HCT116 (cell line): ENCODE results near the gene TMEM205. TPM values are rescaled to one million over a fixed set of nuclear protein-coding genes. Genes with fewer than 3 reads are reported as not detected.

Experiments used
- ATAC-seq: fragments of 200-7000 bp; cut with Tn5 transposase; 2 replicates; pipeline ENCODE4 v1.9.1; 2020; ENCODE audit warnings: mild to moderate bottlenecking, moderate library complexity
- BruUV-seq: library from RNA; stranded (reverse); fragments of 400-500 nt; replicated peaks from 2 replicates; lab custom pipeline; 2021; lab: Mats Ljungman, UMichigan
- CTCF ChIA-PET: fragments of 300-600 bp; sonication (Branson Sonifier 250); formaldehyde crosslinking; loops from one replicate; lab custom pipeline; 2021; ENCODE audit warnings: antibody characterized with exemption; lab: Charles Lee
- POLR2A ChIA-PET: fragments of 300-600, 350-600 bp; sonication (Branson Sonifier 250); formaldehyde crosslinking; loops from one replicate; lab custom pipeline; 2021; ENCODE audit warnings: antibody characterized with exemption; lab: Charles Lee
- RAD21 ChIA-PET, 2 experiments: fragments of 300-600 bp; sonication (Branson Sonifier 250); formaldehyde crosslinking; loops; one replicate each; lab custom pipeline; 2023; ENCODE audit warnings: low total read pairs in 2 of 2; ENCODE audit not compliant: uncharacterized antibody in 2 of 2, unreplicated experiment in 2 of 2, low non-redundant PET in 1 of 2; lab: Charles Lee
- DNase-seq: peaks from one replicate; pipeline ENCODE4 v3.0.0-alpha.2; 2010; ENCODE audit warnings: low read depth, low spot score
- H2AFZ ChIP-seq: fragments of 200-600 bp; shearing (Covaris generic), sonication (generic); 2 replicates; pipeline ENCODE4 v1.6.1; 2017; ENCODE audit warnings: low read depth, mixed run types, mixed read lengths, antibody characterized with exemption, low read length; ENCODE audit not compliant: poor library complexity, severe bottlenecking
- H3K27ac ChIP-seq: 2 replicates; pipeline ENCODE4 v1.5.1; 2012; ENCODE audit warnings: low read depth, low read length
- H3K27me3 ChIP-seq: fragments of 200-600 bp; sonication (generic); 2 replicates; pipeline ENCODE4 v1.6.1; 2016; ENCODE audit warnings: mixed run types, low read length, mixed read lengths; ENCODE audit not compliant: insufficient read depth
- H3K36me3 ChIP-seq, 2 experiments: fragments of 200-500 bp in 1 of 2; fragments of 200-600 bp in 1 of 2; sonication (Bioruptor generic) in 1 of 2; sonication (generic) in 1 of 2; 2 replicates each; pipeline versions ENCODE4 v1.5.1 to v1.6.1; 2014 to 2016; ENCODE audit warnings: low read length in 2 of 2, inconsistent platforms in 1 of 2, mixed read lengths in 1 of 2, mixed run types in 1 of 2; ENCODE audit not compliant: insufficient read depth in 2 of 2, control insufficient read depth in 1 of 2
- H3K4me1 ChIP-seq, 2 experiments: fragments of 200-600 bp in 1 of 2; sonication (generic) in 1 of 2; 2 replicates each; pipeline versions ENCODE4 v1.5.1 to v1.6.1; 2012 to 2017; ENCODE audit warnings: low read length in 2 of 2, inconsistent platforms in 1 of 2, mild to moderate bottlenecking in 1 of 2, mixed read lengths in 1 of 2, mixed run types in 1 of 2, moderate library complexity in 1 of 2; ENCODE audit not compliant: insufficient read depth in 2 of 2, control insufficient read depth in 1 of 2
- H3K4me2 ChIP-seq: fragments of 200-600 bp; sonication (generic); 2 replicates; pipeline ENCODE4 v1.6.1; 2017; ENCODE audit warnings: mixed run types, low read length, mixed read lengths
- H3K4me3 ChIP-seq, 2 experiments: fragments of 200-600 bp in 1 of 2; sonication (generic) in 1 of 2; replicated peaks in 1 of 2; 2 replicates each; pipeline ENCODE4 v1.5.1; 2011 to 2016; ENCODE audit warnings: low read length in 2 of 2, control low read depth in 1 of 2, low read depth in 1 of 2, mild to moderate bottlenecking in 1 of 2, mixed read lengths in 1 of 2, mixed run types in 1 of 2
- H3K79me2 ChIP-seq: fragments of 200-600 bp; sonication (generic); 2 replicates; pipeline ENCODE4 v1.6.1; 2017; ENCODE audit warnings: mild to moderate bottlenecking, mixed run types, low read length, moderate library complexity, mixed read lengths; ENCODE audit not compliant: insufficient read depth
- H3K9ac ChIP-seq: fragments of 200-600 bp; sonication (generic); 2 replicates; pipeline ENCODE4 v1.6.1; 2016; ENCODE audit warnings: low read length, mixed read lengths
- H3K9me2 ChIP-seq: fragments of 200-600 bp; sonication (generic), shearing (Covaris generic); 2 replicates; pipeline ENCODE4 v1.6.1; 2017; ENCODE audit warnings: mixed run types, mild to moderate bottlenecking, moderate library complexity; ENCODE audit not compliant: insufficient read depth
- H3K9me3 ChIP-seq, 2 experiments: fragments of 200-500 bp in 1 of 2; fragments of 200-600 bp in 1 of 2; sonication (Bioruptor generic) in 1 of 2; sonication (generic) in 1 of 2; 2 replicates each; pipeline ENCODE4 v1.6.1; 2014 to 2017; ENCODE audit warnings: low read length in 2 of 2, mixed read lengths in 2 of 2, inconsistent platforms in 1 of 2, low read depth in 1 of 2, mild to moderate bottlenecking in 1 of 2, mixed run types in 1 of 2, moderate library complexity in 1 of 2; ENCODE audit not compliant: control insufficient read depth in 1 of 2, insufficient read depth in 1 of 2
- H4K20me1 ChIP-seq: fragments of 200-600 bp; sonication (generic), shearing (Covaris generic); 2 replicates; pipeline ENCODE4 v1.6.1; 2017; ENCODE audit warnings: mixed run types, mild to moderate bottlenecking, moderate library complexity; ENCODE audit not compliant: insufficient read depth
- CBX3 ChIP-seq: IDR thresholded peaks from 2 replicates; pipeline ENCODE4 v1.6.1; 2012; ENCODE audit warnings: low read depth
- ELF1 ChIP-seq: IDR thresholded peaks from 2 replicates; pipeline ENCODE4 v1.6.1; 2012; ENCODE audit warnings: low read depth, borderline replicate concordance
- EZH2 ChIP-seq: fragments of 200-600 bp; sonication (generic); IDR thresholded peaks from 2 replicates; pipeline ENCODE4 v1.6.1; 2017; ENCODE audit warnings: antibody characterized with exemption, mixed run types
- EZH2phosphoT487 ChIP-seq: fragments of 200-600 bp; IDR thresholded peaks from 2 replicates; pipeline ENCODE4 v1.6.1; 2018; ENCODE audit warnings: antibody characterized with exemption, borderline replicate concordance
- FOSL1 ChIP-seq: IDR thresholded peaks from 2 replicates; pipeline ENCODE4 v1.6.1; 2012; ENCODE audit warnings: low read depth
- POLR2A ChIP-seq: IDR thresholded peaks from 2 replicates; pipeline ENCODE4 v1.7.0; 2011; ENCODE audit warnings: borderline replicate concordance; ENCODE audit not compliant: insufficient read depth, insufficient read length; ENCODE audit errors: extremely low read depth
- POLR2AphosphoS5 ChIP-seq: IDR thresholded peaks from 2 replicates; pipeline ENCODE4 v1.6.1; 2011; ENCODE audit warnings: mild to moderate bottlenecking, low read depth, low read length, moderate library complexity
- SIN3A ChIP-seq: IDR thresholded peaks from 2 replicates; pipeline ENCODE4 v1.6.1; 2012; ENCODE audit warnings: low read depth
- SP1 ChIP-seq: IDR thresholded peaks from 2 replicates; pipeline ENCODE4 v1.6.1; 2012; ENCODE audit warnings: low read depth
- SRF ChIP-seq: IDR thresholded peaks from 2 replicates; pipeline ENCODE4 v1.6.1; 2012; ENCODE audit warnings: low read depth
- TCF7L2 ChIP-seq: IDR thresholded peaks from 2 replicates; pipeline ENCODE4 v1.7.0; 2011; ENCODE audit warnings: borderline replicate concordance, inconsistent platforms; ENCODE audit not compliant: insufficient read depth, insufficient read length; ENCODE audit errors: extremely low read depth
- ZBTB33 ChIP-seq: IDR thresholded peaks from 2 replicates; pipeline ENCODE4 v1.6.1; 2011; ENCODE audit warnings: mild to moderate bottlenecking, low read length, moderate library complexity; ENCODE audit not compliant: insufficient replicate concordance; ENCODE audit errors: extremely low read depth
- ZFX ChIP-seq: fragments of 450-650 bp; IDR thresholded peaks from 2 replicates; pipeline ENCODE4 v1.6.1; 2017
- ZNF274 ChIP-seq: fragments of 200-500 bp; sonication (Bioruptor generic); IDR thresholded peaks from 2 replicates; pipeline ENCODE4 v1.6.1; 2014; ENCODE audit warnings: mild to moderate bottlenecking, low read depth, low read length, inconsistent platforms
- intact Hi-C: fragments of 100-400 bp; cut with micrococcal nuclease; formaldehyde crosslinking; loops from 2 replicates; pipeline ENCODE4 v1.10.0; 2022
- total RNA-seq: library from RNA; stranded (reverse); gene quantifications from one replicate; pipeline ENCODE4 v1.2.1, GENCODE V29; 2021; ENCODE audit not compliant: unreplicated experiment
- TF ChIP-seq, protein P1 (sequence below), 3 experiments: fragments of 200-600 bp in 1 of 3; sonication (generic) in 1 of 3; IDR thresholded peaks in 2 of 3; conservative IDR thresholded peaks in 1 of 3; 2 replicates each; pipeline ENCODE4 v1.5.1; 2012 to 2017; ENCODE audit warnings: low read depth in 2 of 3, low read length in 2 of 3, antibody characterized with exemption in 1 of 3, borderline replicate concordance in 1 of 3, control low read depth in 1 of 3, mild to moderate bottlenecking in 1 of 3, mixed read lengths in 1 of 3, mixed run types in 1 of 3, moderate library complexity in 1 of 3; ENCODE audit not compliant: insufficient read depth in 1 of 3
- TF ChIP-seq, protein P2 (sequence below): IDR thresholded peaks from 2 replicates; pipeline ENCODE4 v1.6.1; 2012
- TF ChIP-seq, protein P3 (sequence below): IDR thresholded peaks from 2 replicates; pipeline ENCODE4 v1.6.1; 2012; ENCODE audit warnings: low read depth

The TMEM205 gene
- total RNA-seq, 1 experiment from 2014 or later: 55.9 TPM

GRCh38 chr19:11380653-11381537, 34.8 kb upstream of the TMEM205 start:
- Histone ChIP-seq H3K27ac (peak overlapping the region; percentile 81), H3K9ac (peak overlapping the region; percentile 79), H3K9me2 (no peaks in the 10 kb centered on the region), H4K20me1 (no peaks in the 10 kb centered on the region), H3K4me2 (peak overlapping the region; percentile 97), H3K4me3 (peak overlapping the region; percentile 69 to 71), H3K36me3 (no peaks in the 10 kb centered on the region), H3K79me2 (peaks cover 4% of the 10 kb centered on the region; the same call in 1 of the 2 replicates), H2AFZ (no peak overlapping the region), H3K9me3 (no peaks in the 10 kb centered on the region), H3K4me1 (peaks cover 48 to 80% of the 10 kb centered on the region in 2 experiments), H3K27me3 (no peaks in the 10 kb centered on the region)
- intact Hi-C loops: loop anchor here (1.0 to 5.0 kb wide), 2 partner anchors 54 to 89 kb away; partner anchors contain the start of genes ODAD3 and PRKCSH
- CTCF ChIA-PET: interaction anchor here (0.6 to 4.4 kb wide), 34 partner anchors 10 to 439 kb away, joined by 3 to 48 read pairs (median 4); partner anchors contain the start of genes CCDC159, ECSIT, ODAD3 and PRKCSH
- DNase-seq: peak; percentile 97
- POLR2A ChIA-PET: interaction anchor here (0.6 to 1.9 kb wide), 22 partner anchors 9 to 243 kb away, joined by 3 to 15 read pairs (median 4); partner anchors contain the start of genes CCDC159, ODAD3, PRKCSH and RAB3D
- RAD21 ChIA-PET: interaction anchor here (0.7 to 1.3 kb wide), 7 partner anchors 36 to 101 kb away, joined by 3 to 9 read pairs (median 3); partner anchors contain the start of genes PRKCSH (in 2 of the 2), ODAD3 (in 1 of the 2) and RGL3 (in 1 of the 2)
- BruUV-seq: no TSS peak
- ATAC-seq: peak; percentile 70
- TF ChIP-seq TCF7L2: peak; percentile 19
- no peak for TF ChIP-seq SRF
- TF ChIP-seq, protein P1, sequence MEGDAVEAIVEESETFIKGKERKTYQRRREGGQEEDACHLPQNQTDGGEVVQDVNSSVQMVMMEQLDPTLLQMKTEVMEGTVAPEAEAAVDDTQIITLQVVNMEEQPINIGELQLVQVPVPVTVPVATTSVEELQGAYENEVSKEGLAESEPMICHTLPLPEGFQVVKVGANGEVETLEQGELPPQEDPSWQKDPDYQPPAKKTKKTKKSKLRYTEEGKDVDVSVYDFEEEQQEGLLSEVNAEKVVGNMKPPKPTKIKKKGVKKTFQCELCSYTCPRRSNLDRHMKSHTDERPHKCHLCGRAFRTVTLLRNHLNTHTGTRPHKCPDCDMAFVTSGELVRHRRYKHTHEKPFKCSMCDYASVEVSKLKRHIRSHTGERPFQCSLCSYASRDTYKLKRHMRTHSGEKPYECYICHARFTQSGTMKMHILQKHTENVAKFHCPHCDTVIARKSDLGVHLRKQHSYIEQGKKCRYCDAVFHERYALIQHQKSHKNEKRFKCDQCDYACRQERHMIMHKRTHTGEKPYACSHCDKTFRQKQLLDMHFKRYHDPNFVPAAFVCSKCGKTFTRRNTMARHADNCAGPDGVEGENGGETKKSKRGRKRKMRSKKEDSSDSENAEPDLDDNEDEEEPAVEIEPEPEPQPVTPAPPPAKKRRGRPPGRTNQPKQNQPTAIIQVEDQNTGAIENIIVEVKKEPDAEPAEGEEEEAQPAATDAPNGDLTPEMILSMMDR (IDR thresholded peaks at IDR 0.05 in 2 of 3, conservative IDR thresholded peaks at IDR 0.05 in 1 of 3; ENCODE audit: borderline replicate concordance in 1 of 3, insufficient read depth in 1 of 3, low read depth in 2 of 3, low read length in 2 of 3): peak in 2 of 3 experiments; percentile 67 to 70; a peak in 4 of 6 replicates
- TF ChIP-seq ELF1: no peak
- TF ChIP-seq, protein P2, sequence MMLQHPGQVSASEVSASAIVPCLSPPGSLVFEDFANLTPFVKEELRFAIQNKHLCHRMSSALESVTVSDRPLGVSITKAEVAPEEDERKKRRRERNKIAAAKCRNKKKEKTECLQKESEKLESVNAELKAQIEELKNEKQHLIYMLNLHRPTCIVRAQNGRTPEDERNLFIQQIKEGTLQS: no peak
- TF ChIP-seq POLR2A: peak; percentile 95
- TF ChIP-seq EZH2phosphoT487: no peak
- peak; percentile 94 for TF ChIP-seq POLR2AphosphoS5
- 0 out of 2 replicates have a peak, but pooled peaks have one; percentile 28 for TF ChIP-seq ZFX
- no peak for TF ChIP-seq CBX3
- no peak for TF ChIP-seq EZH2
- no peak for TF ChIP-seq ZNF274
- TF ChIP-seq ZBTB33: peak; percentile 50
- no peak for TF ChIP-seq SIN3A
- TF ChIP-seq, protein P3, sequence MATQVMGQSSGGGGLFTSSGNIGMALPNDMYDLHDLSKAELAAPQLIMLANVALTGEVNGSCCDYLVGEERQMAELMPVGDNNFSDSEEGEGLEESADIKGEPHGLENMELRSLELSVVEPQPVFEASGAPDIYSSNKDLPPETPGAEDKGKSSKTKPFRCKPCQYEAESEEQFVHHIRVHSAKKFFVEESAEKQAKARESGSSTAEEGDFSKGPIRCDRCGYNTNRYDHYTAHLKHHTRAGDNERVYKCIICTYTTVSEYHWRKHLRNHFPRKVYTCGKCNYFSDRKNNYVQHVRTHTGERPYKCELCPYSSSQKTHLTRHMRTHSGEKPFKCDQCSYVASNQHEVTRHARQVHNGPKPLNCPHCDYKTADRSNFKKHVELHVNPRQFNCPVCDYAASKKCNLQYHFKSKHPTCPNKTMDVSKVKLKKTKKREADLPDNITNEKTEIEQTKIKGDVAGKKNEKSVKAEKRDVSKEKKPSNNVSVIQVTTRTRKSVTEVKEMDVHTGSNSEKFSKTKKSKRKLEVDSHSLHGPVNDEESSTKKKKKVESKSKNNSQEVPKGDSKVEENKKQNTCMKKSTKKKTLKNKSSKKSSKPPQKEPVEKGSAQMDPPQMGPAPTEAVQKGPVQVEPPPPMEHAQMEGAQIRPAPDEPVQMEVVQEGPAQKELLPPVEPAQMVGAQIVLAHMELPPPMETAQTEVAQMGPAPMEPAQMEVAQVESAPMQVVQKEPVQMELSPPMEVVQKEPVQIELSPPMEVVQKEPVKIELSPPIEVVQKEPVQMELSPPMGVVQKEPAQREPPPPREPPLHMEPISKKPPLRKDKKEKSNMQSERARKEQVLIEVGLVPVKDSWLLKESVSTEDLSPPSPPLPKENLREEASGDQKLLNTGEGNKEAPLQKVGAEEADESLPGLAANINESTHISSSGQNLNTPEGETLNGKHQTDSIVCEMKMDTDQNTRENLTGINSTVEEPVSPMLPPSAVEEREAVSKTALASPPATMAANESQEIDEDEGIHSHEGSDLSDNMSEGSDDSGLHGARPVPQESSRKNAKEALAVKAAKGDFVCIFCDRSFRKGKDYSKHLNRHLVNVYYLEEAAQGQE: no peak
- TF ChIP-seq FOSL1: no peak
- TF ChIP-seq SP1: no peak
